Kidney epithelial cell (primary cell): ENCODE measurements around the gene AMN. TPM values are rescaled to one million over a fixed set of nuclear protein-coding genes. Genes with fewer than 3 reads are reported as not detected.
"Not testable (repeated sequence)": the region's sequence is repeated elsewhere in the genome, so short reads cannot be mapped to it uniquely, and the experiment has no call there.

Experiments
- DNase-seq: peaks from one replicate; pipeline ENCODE4 v3.0.0-alpha.2; 2010; ENCODE audit warnings: low read depth
- H3K27me3 ChIP-seq: 2 replicates; pipeline ENCODE4 v1.6.0; 2011; ENCODE audit warnings: low read length; ENCODE audit not compliant: control insufficient read depth, insufficient read depth
- H3K36me3 ChIP-seq: 2 replicates; pipeline ENCODE4 v1.5.1; 2011; ENCODE audit warnings: low read length; ENCODE audit not compliant: control insufficient read depth, insufficient read depth
- H3K4me3 ChIP-seq: 2 replicates; pipeline ENCODE4 v1.5.1; 2011; ENCODE audit warnings: low read depth, mild to moderate bottlenecking, control low read depth, low read length
- total RNA-seq: library from RNA; depleted of rRNA; stranded (reverse); fragments of >200 nt; gene quantifications from 2 replicates; pipeline ENCODE4 v1.2.3, GENCODE V29; 2015
- TF ChIP-seq, protein P1 (sequence below): IDR thresholded peaks from 2 replicates; pipeline ENCODE4 v1.5.1; 2011; ENCODE audit warnings: mild to moderate bottlenecking, moderate library complexity, low read length, control low read depth, inconsistent platforms; ENCODE audit not compliant: insufficient read depth, poor library complexity, severe bottlenecking

AMN gene
- total RNA-seq, 1 donor from 2014 or later, result 0.54 TPM

DNA sequence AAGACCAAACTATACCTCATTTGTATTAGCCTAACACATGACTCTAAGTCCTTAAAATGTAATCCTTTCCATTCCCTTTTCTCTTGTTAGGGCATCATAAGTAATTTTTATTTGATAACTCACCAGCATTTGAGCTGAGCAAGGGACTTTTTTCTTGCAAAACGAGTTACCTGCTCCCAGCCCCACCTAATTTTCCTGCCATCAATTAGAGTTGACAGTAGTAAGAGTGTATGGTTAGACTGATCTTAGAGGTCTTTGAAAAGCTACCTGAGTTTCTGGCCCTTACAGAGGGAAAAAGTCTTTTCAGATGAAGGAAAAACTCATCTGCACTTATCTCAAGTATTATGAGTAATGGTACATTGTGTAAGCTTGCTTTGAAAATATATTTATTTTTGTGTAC, 33.7 kb upstream of the AMN start:
- H3K27me3 ChIP-seq, result no peaks in the 10 kb centered on the region
- H3K36me3 ChIP-seq, result peaks cover 4% of the 10 kb centered on the region
- no peak overlapping the region for H3K4me3 ChIP-seq
- TF ChIP-seq, protein P1, sequence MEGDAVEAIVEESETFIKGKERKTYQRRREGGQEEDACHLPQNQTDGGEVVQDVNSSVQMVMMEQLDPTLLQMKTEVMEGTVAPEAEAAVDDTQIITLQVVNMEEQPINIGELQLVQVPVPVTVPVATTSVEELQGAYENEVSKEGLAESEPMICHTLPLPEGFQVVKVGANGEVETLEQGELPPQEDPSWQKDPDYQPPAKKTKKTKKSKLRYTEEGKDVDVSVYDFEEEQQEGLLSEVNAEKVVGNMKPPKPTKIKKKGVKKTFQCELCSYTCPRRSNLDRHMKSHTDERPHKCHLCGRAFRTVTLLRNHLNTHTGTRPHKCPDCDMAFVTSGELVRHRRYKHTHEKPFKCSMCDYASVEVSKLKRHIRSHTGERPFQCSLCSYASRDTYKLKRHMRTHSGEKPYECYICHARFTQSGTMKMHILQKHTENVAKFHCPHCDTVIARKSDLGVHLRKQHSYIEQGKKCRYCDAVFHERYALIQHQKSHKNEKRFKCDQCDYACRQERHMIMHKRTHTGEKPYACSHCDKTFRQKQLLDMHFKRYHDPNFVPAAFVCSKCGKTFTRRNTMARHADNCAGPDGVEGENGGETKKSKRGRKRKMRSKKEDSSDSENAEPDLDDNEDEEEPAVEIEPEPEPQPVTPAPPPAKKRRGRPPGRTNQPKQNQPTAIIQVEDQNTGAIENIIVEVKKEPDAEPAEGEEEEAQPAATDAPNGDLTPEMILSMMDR, result no peak
- no peak for DNase-seq

GRCh38 chr14:102889615-102890014, 32.8 kb upstream of the AMN start:
- Histone ChIP-seq H3K36me3 (peaks cover 4% of the 10 kb centered on the region), H3K27me3 (no peaks in the 10 kb centered on the region), H3K4me3 (no peak overlapping the region)
- TF ChIP-seq, protein P1, result no peak
- no peak for DNase-seq

DNA sequence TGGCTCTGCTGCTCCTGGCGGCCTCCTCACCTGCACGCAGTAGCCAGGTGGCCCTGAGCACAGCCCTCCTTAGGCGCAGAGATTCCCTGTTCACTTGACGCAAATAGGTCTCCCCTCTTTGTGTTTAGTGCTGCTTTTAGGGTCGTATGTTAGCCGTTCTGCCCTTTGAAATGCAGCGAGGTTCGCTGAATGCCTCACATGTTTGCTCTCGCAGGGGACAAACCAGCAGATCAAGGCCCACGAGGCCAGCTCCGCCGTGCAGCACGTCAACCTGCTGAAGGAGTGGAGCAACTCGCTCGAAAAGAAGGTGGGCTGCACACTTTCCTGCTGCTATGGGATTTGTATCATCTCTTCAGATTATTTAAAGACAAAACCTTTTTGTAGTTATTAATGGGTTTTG, 31.4 kb upstream of the AMN start:
- peaks cover 3% of the 10 kb centered on the region for H3K36me3 ChIP-seq
- H3K27me3 ChIP-seq, result no peaks in the 10 kb centered on the region
- no peak overlapping the region for H3K4me3 ChIP-seq
- TF ChIP-seq, protein P1, result no peak
- DNase-seq, result no peak

GRCh38 chr14:102891556-102891955, 30.9 kb upstream of the AMN start:
- H3K27me3 ChIP-seq, result no peaks in the 10 kb centered on the region
- no peak overlapping the region for H3K4me3 ChIP-seq
- DNase-seq, result no peak
- peaks cover 2% of the 10 kb centered on the region for H3K36me3 ChIP-seq
- TF ChIP-seq, protein P1, result no peak

DNA sequence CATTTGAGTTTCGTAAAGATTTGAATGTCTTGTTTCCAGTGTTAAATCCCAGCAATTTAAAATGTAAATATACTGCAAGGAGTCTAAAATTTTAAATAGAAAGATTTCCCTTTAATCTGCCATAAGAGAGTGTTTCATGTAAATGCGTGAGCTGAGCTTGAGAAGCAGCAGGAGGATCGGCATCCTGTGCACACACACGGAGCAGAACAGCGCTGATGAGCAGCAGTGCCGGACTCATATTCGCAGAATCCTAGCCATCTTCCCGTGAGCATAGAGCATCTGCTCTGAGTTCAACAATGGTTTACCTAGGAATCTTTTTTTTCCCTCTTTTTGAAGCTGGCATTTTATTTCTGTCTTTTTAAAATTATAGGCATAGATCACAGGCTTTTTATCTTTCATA, 29.8 kb upstream of the AMN start:
- no peaks in the 10 kb centered on the region for H3K27me3 ChIP-seq
- H3K4me3 ChIP-seq, result no peak overlapping the region
- TF ChIP-seq, protein P1, result no peak
- peaks cover 2% of the 10 kb centered on the region for H3K36me3 ChIP-seq
- no peak for DNase-seq

GRCh38 chr14:102893452-102893851, 29.0 kb upstream of the AMN start:
- Histone ChIP-seq H3K27me3 (no peaks in the 10 kb centered on the region), H3K4me3 (no peak overlapping the region), H3K36me3 (peaks cover 2% of the 10 kb centered on the region)
- TF ChIP-seq, protein P1, result no peak
- no peak for DNase-seq

- not testable (repeated sequence) for H3K4me3 ChIP-seq, DNase-seq, H3K36me3 ChIP-seq, H3K27me3 ChIP-seq
These were observed 25.7 kb upstream of the AMN start for GRCh38 chr14:102896735-102897134.
